Measurements from ENCODE around the gene NR3C2.

- no peak for TF ChIP-seq POLR2AphosphoS5 (IDR thresholded peaks at IDR 0.05; ENCODE audit: borderline replicate concordance, low read depth, low read length)
- no peak for TF ChIP-seq EZH2 (IDR thresholded peaks at IDR 0.05)
These were observed 51.2 kb downstream of the NR3C2 start for GRCh38 chr4:148391056-148391455.
